WTC11 (cell line): ENCODE measurements around the gene ZNF43. TPM values are rescaled to one million over a fixed set of nuclear protein-coding genes. Genes with fewer than 3 reads are reported as not detected.

Experiments used
- ATAC-seq: fragments of 200-7000 bp; cut with Tn5 transposase; 2 replicates; pipeline ENCODE4 v1.10.0; 2021; ENCODE audit warnings: mild to moderate bottlenecking, moderate library complexity
- CTCF ChIA-PET: fragments of 300-600 bp; sonication (Branson Sonifier 250); formaldehyde crosslinking; loops from one replicate; lab custom pipeline; 2021; ENCODE audit warnings: antibody characterized with exemption; lab: Charles Lee
- POLR2A ChIA-PET: fragments of 350-600 bp; sonication (Branson Sonifier 250); formaldehyde crosslinking; loops from one replicate; lab custom pipeline; 2021; ENCODE audit warnings: antibody characterized with exemption; lab: Charles Lee
- DNase-seq: peaks from one replicate; pipeline ENCODE4 v3.0.0; 2021; ENCODE audit warnings: low spot score
- H3K27ac Mint-ChIP-seq: 2 replicates; pipeline ENCODE4 v1.8.0; 2021; ENCODE audit warnings: mixed read lengths
- H3K27me3 Mint-ChIP-seq: 2 replicates; pipeline ENCODE4 v1.8.0; 2021; ENCODE audit warnings: low read depth, mild to moderate bottlenecking, moderate library complexity, mixed read lengths
- H3K36me3 Mint-ChIP-seq: 2 replicates; pipeline ENCODE4 v1.8.0; 2021; ENCODE audit warnings: mixed read lengths
- H3K4me1 Mint-ChIP-seq: 2 replicates; pipeline ENCODE4 v1.8.0; 2022; ENCODE audit warnings: mixed read lengths
- H3K4me3 Mint-ChIP-seq: 2 replicates; pipeline ENCODE4 v1.8.0; 2021; ENCODE audit warnings: mild to moderate bottlenecking, moderate library complexity, mixed read lengths
- H3K9me3 Mint-ChIP-seq: 2 replicates; pipeline ENCODE4 v1.8.0; 2021; ENCODE audit warnings: mixed read lengths
- ATF1 ChIP-seq: sonication (generic); formaldehyde crosslinking; IDR thresholded peaks from 2 replicates; pipeline ENCODE4 v1.8.1; 2023; ENCODE audit warnings: mild to moderate bottlenecking, moderate library complexity, missing genetic modification reagents
- ATF2 ChIP-seq: sonication (generic); formaldehyde crosslinking; IDR thresholded peaks from 2 replicates; pipeline ENCODE4 v1.8.1; 2022; ENCODE audit warnings: low read depth, missing genetic modification reagents, borderline replicate concordance
- ATF3 ChIP-seq: sonication (generic); formaldehyde crosslinking; conservative IDR thresholded peaks from 2 replicates; pipeline ENCODE4 v1.8.1; 2022; ENCODE audit warnings: mild to moderate bottlenecking, missing genetic modification reagents
- CDX4 ChIP-seq: fragments of 250-450 bp; sonication (Bioruptor Pico); IDR thresholded peaks from 2 replicates; pipeline ENCODE4 v1.9.0; 2021; ENCODE audit warnings: moderate library complexity, mild to moderate bottlenecking, inconsistent platforms, borderline replicate concordance
- CREB1 ChIP-seq: sonication (generic); formaldehyde crosslinking; IDR thresholded peaks from 2 replicates; pipeline ENCODE4 v1.8.0; 2023; ENCODE audit warnings: mild to moderate bottlenecking, missing genetic modification reagents
- CTCF ChIP-seq: fragments of 200-600 bp; IDR thresholded peaks from 2 replicates; pipeline ENCODE4 v1.8.0; 2022; ENCODE audit warnings: antibody characterized with exemption
- E2F1 ChIP-seq: sonication (generic); formaldehyde crosslinking; IDR thresholded peaks from 2 replicates; pipeline ENCODE4 v1.8.0; 2022; ENCODE audit warnings: mild to moderate bottlenecking, missing genetic modification reagents
- E2F4 ChIP-seq: sonication (generic); formaldehyde crosslinking; IDR thresholded peaks from 2 replicates; pipeline ENCODE4 v1.8.1; 2022; ENCODE audit warnings: low read depth, mild to moderate bottlenecking, moderate library complexity, missing genetic modification reagents, borderline replicate concordance
- EMX1 ChIP-seq: fragments of 250-450 bp; sonication (Bioruptor Pico); IDR thresholded peaks from 2 replicates; pipeline ENCODE4 v1.8.0; 2021; ENCODE audit warnings: mild to moderate bottlenecking
- ETV6 ChIP-seq: sonication (generic); formaldehyde crosslinking; IDR thresholded peaks from 2 replicates; pipeline ENCODE4 v1.8.1; 2022; ENCODE audit warnings: mild to moderate bottlenecking, missing genetic modification reagents
- FOXJ3 ChIP-seq: sonication (generic); formaldehyde crosslinking; IDR thresholded peaks from 2 replicates; pipeline ENCODE4 v1.9.0; 2021; ENCODE audit warnings: missing genetic modification reagents, mild to moderate bottlenecking, borderline replicate concordance
- FOXP1 ChIP-seq: sonication (generic); formaldehyde crosslinking; IDR thresholded peaks from 2 replicates; pipeline ENCODE4 v1.8.0; 2022; ENCODE audit warnings: missing genetic modification reagents, mild to moderate bottlenecking, moderate library complexity, borderline replicate concordance
- GABPB1 ChIP-seq: sonication (generic); formaldehyde crosslinking; IDR thresholded peaks from 2 replicates; pipeline ENCODE4 v1.8.1; 2023; ENCODE audit warnings: mild to moderate bottlenecking, missing genetic modification reagents
- HMGA2 ChIP-seq: fragments of 250-450 bp; sonication (Bioruptor Pico); IDR thresholded peaks from 2 replicates; pipeline ENCODE4 v1.4.0; 2021; ENCODE audit warnings: mild to moderate bottlenecking, moderate library complexity
- IRF2 ChIP-seq: sonication (generic); formaldehyde crosslinking; IDR thresholded peaks from 2 replicates; pipeline ENCODE4 v1.8.0; 2022; ENCODE audit warnings: low read depth, missing genetic modification reagents, borderline replicate concordance
- JUN ChIP-seq: sonication (generic); formaldehyde crosslinking; IDR thresholded peaks from 2 replicates; pipeline ENCODE4 v1.8.0; 2023; ENCODE audit warnings: mild to moderate bottlenecking, missing genetic modification reagents
- KAT7 ChIP-seq: sonication (generic); formaldehyde crosslinking; IDR thresholded peaks from 2 replicates; pipeline ENCODE4 v1.8.1; 2023; ENCODE audit warnings: missing genetic modification reagents, mild to moderate bottlenecking, borderline replicate concordance
- MAX ChIP-seq: sonication (generic); formaldehyde crosslinking; IDR thresholded peaks from 2 replicates; pipeline ENCODE4 v1.8.0; 2022; ENCODE audit warnings: mild to moderate bottlenecking, missing genetic modification reagents
- NFATC4 ChIP-seq: fragments of 250-450 bp; sonication (Bioruptor Pico); IDR thresholded peaks from 2 replicates; pipeline ENCODE4 v1.9.0; 2021; ENCODE audit warnings: mild to moderate bottlenecking
- NFYB ChIP-seq: sonication (generic); formaldehyde crosslinking; conservative IDR thresholded peaks from 2 replicates; pipeline ENCODE4 v1.8.0; 2022; ENCODE audit warnings: low read depth, missing genetic modification reagents
- NR1H2 ChIP-seq: sonication (generic); formaldehyde crosslinking; IDR thresholded peaks from 2 replicates; pipeline ENCODE4 v1.9.0; 2021; ENCODE audit warnings: mild to moderate bottlenecking, moderate library complexity, missing genetic modification reagents
- TEAD1 ChIP-seq: sonication (generic); formaldehyde crosslinking; IDR thresholded peaks from 2 replicates; pipeline ENCODE4 v1.8.0; 2022; ENCODE audit warnings: mild to moderate bottlenecking, missing genetic modification reagents
- ZBTB43 ChIP-seq: sonication (generic); formaldehyde crosslinking; IDR thresholded peaks from 2 replicates; pipeline ENCODE4 v1.8.1; 2023; ENCODE audit warnings: mild to moderate bottlenecking, missing genetic modification reagents
- ZNF138 ChIP-seq: sonication (generic); formaldehyde crosslinking; conservative IDR thresholded peaks from 2 replicates; pipeline ENCODE4 v1.8.1; 2022; ENCODE audit warnings: mild to moderate bottlenecking, moderate library complexity, missing genetic modification reagents
- ZNF317 ChIP-seq: sonication (generic); formaldehyde crosslinking; IDR thresholded peaks from 2 replicates; pipeline ENCODE4 v1.8.1; 2023; ENCODE audit warnings: low read depth, mild to moderate bottlenecking, moderate library complexity, missing genetic modification reagents, borderline replicate concordance
- ZNF396 ChIP-seq: fragments of 250-450 bp; sonication (Bioruptor Pico); IDR thresholded peaks from 2 replicates; pipeline ENCODE4 v1.8.0; 2021; ENCODE audit warnings: mild to moderate bottlenecking, moderate library complexity, borderline replicate concordance
- total RNA-seq: library from RNA; stranded (reverse); gene quantifications from 3 replicates; pipeline ENCODE4 v1.2.3, GENCODE V29; 2021

The ZNF43 gene
- total RNA-seq, 1 experiment from 2014 or later = 55.2 TPM

GRCh38 chr19:21851596-21852345 lies 15.8 kb upstream of the ZNF43 start (continued):
- TF ChIP-seq ATF1 (CRISPR knock-in tag) (no peak), ETV6 (CRISPR knock-in tag) (no peak), FOXP1 (CRISPR knock-in tag) (no peak), JUN (no peak; the same call in 1 of the 2 replicates), GABPB1 (CRISPR knock-in tag) (no peak; the same call in 1 of the 2 replicates), ZNF317 (no peak), ZNF138 (CRISPR knock-in tag) (no peak), MAX (peak; percentile 32; the same call in 1 of the 2 replicates), NFYB (peak; percentile 89), ATF3 (CRISPR knock-in tag) (no peak), KAT7 (no peak), ZNF396 (no peak), E2F1 (CRISPR knock-in tag) (no peak), ATF2 (CRISPR knock-in tag) (no peak)
- TF ChIP-seq, all 79 proteins: peak for 5

GRCh38 chr19:21850656-21851255 lies 14.8 kb upstream of the ZNF43 start:
- Mint-ChIP-seq H3K36me3 (peaks cover 61% of the 10 kb centered on the region), H3K4me1 (peaks cover 21% of the 10 kb centered on the region), H3K27ac (peak overlapping the region; percentile 79; the same call in 1 of the 2 replicates), H3K4me3 (peak overlapping the region; percentile 89), H3K27me3 (peaks cover 11% of the 10 kb centered on the region), H3K9me3 (peaks cover 14% of the 10 kb centered on the region)
- POLR2A ChIA-PET = interaction anchor here (0.8 to 2.3 kb wide), 6 partner anchors 11 to 387 kb away, joined by 3 to 68 read pairs (median 8); partner anchors contain the start of genes ZNF100 and ZNF43
- CTCF ChIA-PET = interaction anchor here (1.3 to 2.2 kb wide), 3 partner anchors 12 to 367 kb away, joined by 4 to 13 read pairs (median 8); partner anchors contain the start of gene ZNF43
- DNase-seq (no peak), ATAC-seq (no peak)
- no peak for TF ChIP-seq TEAD1 (CRISPR knock-in tag)
- TF ChIP-seq IRF2 (CRISPR knock-in tag) = no peak
- TF ChIP-seq NR1H2 = no peak
- no peak for TF ChIP-seq ZBTB43 (CRISPR knock-in tag)
- TF ChIP-seq NFATC4 = no peak
- TF ChIP-seq CREB1 = no peak
- no peak for TF ChIP-seq EMX1 (CRISPR knock-in tag)
- TF ChIP-seq HMGA2 (CRISPR knock-in tag) = no peak
- TF ChIP-seq CTCF = no peak
- TF ChIP-seq CDX4 = no peak
- TF ChIP-seq E2F4 (CRISPR knock-in tag) = no peak
- no peak for TF ChIP-seq FOXJ3 (CRISPR knock-in tag)
